ENCODE results near the gene GLYR1.

GRCh38 chr16:4795181-4795827, 51.8 kb downstream of the GLYR1 start, which contains the start of gene SMIM22:
- TF ChIP-seq CTCF (IDR thresholded peaks at IDR 0.05 in 2 of 3, conservative IDR thresholded peaks at IDR 0.05 in 1 of 3; ENCODE audit: control insufficient read depth in 2 of 3, extremely low read depth in 1 of 3, insufficient read depth in 1 of 3, low read depth in 3 of 3, low read length in 3 of 3): no peak
- no peak for TF ChIP-seq POLR2AphosphoS5 (IDR thresholded peaks at IDR 0.05; ENCODE audit: low read length)
